Naive thymus-derived CD4-positive, alpha-beta T cell (primary cell): ENCODE measurements around the gene ASTL. TPM values are rescaled to one million over a fixed set of nuclear protein-coding genes. Genes with fewer than 3 reads are reported as not detected.
A peak's percentile ranks its signal among the peaks of the same experiment; 100 is the strongest.

Experiments
- ATAC-seq: fragments of 150-1000 bp; cut with Tn5 transposase; 2 replicates; pipeline ENCODE4 v1.10.0; 2021; ENCODE audit warnings: mild to moderate bottlenecking, moderate library complexity
- CTCF ChIA-PET: fragments of 350-600 bp; sonication (Branson Sonifier 250); formaldehyde crosslinking; loops from one replicate; lab custom pipeline; 2021; ENCODE audit warnings: antibody characterized with exemption; lab: Charles Lee
- POLR2A ChIA-PET: fragments of 350-600 bp; sonication (Branson Sonifier 250); formaldehyde crosslinking; loops from one replicate; lab custom pipeline; 2021; ENCODE audit warnings: antibody characterized with exemption, inconsistent platforms; lab: Charles Lee
- DNase-seq, 9 donors: peaks; one replicate each; pipeline versions ENCODE4 v3.0.0 to v3.0.0-alpha.2; 2020 to 2022; ENCODE audit warnings: mixed read lengths in 1 of 9
- H3K27ac ChIP-seq: one replicate; pipeline ENCODE4 v1.7.0; 2013; ENCODE audit warnings: mild to moderate bottlenecking, low read depth, low read length, moderate library complexity
- H3K27me3 ChIP-seq, 2 donors: one replicate each; pipeline ENCODE4 v1.7.0; 2013; ENCODE audit warnings: low read length in 2 of 2, mild to moderate bottlenecking in 2 of 2, moderate library complexity in 2 of 2; ENCODE audit not compliant: control insufficient read depth in 2 of 2, insufficient read depth in 2 of 2
- H3K36me3 ChIP-seq, 3 experiments: 1 replicate in 2 of 3; 2 replicates in 1 of 3; pipeline ENCODE4 v1.7.0; 2013; ENCODE audit warnings: low read length in 3 of 3, mild to moderate bottlenecking in 3 of 3, moderate library complexity in 1 of 3; ENCODE audit not compliant: insufficient read depth in 3 of 3, control insufficient read depth in 2 of 3
- H3K4me1 ChIP-seq, 2 donors: one replicate each; pipeline ENCODE4 v1.7.0; 2013; ENCODE audit warnings: low read length in 2 of 2, mild to moderate bottlenecking in 2 of 2, moderate library complexity in 1 of 2; ENCODE audit not compliant: control insufficient read depth in 2 of 2, insufficient read depth in 2 of 2
- H3K4me3 ChIP-seq: 2 replicates; pipeline ENCODE4 v1.7.0; 2013; ENCODE audit warnings: mild to moderate bottlenecking, low read length
- H3K9me3 ChIP-seq, 3 experiments: 1 replicate in 2 of 3; 2 replicates in 1 of 3; pipeline ENCODE4 v1.7.0; 2013; ENCODE audit warnings: low read length in 3 of 3; ENCODE audit not compliant: control insufficient read depth in 2 of 3
- H3K27ac Mint-ChIP-seq, 9 donors: one replicate each; pipeline ENCODE4 v1.8.0; 2020 to 2022; ENCODE audit warnings: mixed read lengths in 9 of 9, mild to moderate bottlenecking in 8 of 9, moderate library complexity in 5 of 9, inconsistent platforms in 2 of 9
- H3K27me3 Mint-ChIP-seq, 5 donors: one replicate each; pipeline ENCODE4 v1.8.0; 2021 to 2022; ENCODE audit warnings: mixed read lengths in 5 of 5, mild to moderate bottlenecking in 1 of 5
- H3K36me3 Mint-ChIP-seq, 5 donors: one replicate each; pipeline ENCODE4 v1.8.0; 2020 to 2022; ENCODE audit warnings: mixed read lengths in 5 of 5, mild to moderate bottlenecking in 3 of 5, inconsistent platforms in 1 of 5
- H3K4me1 Mint-ChIP-seq, 7 donors: one replicate each; pipeline ENCODE4 v1.8.0; 2020 to 2022; ENCODE audit warnings: mixed read lengths in 7 of 7, mild to moderate bottlenecking in 3 of 7, inconsistent platforms in 1 of 7
- H3K4me3 Mint-ChIP-seq, 10 donors: one replicate each; pipeline ENCODE4 v1.8.0; 2020 to 2022; ENCODE audit warnings: mild to moderate bottlenecking in 10 of 10, mixed read lengths in 10 of 10, moderate library complexity in 6 of 10, inconsistent platforms in 2 of 10
- H3K9me3 Mint-ChIP-seq, 11 donors: one replicate each; pipeline ENCODE4 v1.8.0; 2020 to 2022; ENCODE audit warnings: mixed read lengths in 11 of 11, mild to moderate bottlenecking in 4 of 11, inconsistent platforms in 1 of 11, moderate library complexity in 1 of 11
- intact Hi-C, 2 donors: fragments of 100-400 bp; cut with micrococcal nuclease; formaldehyde crosslinking; loops; one replicate each; pipeline ENCODE4 v1.15.1; 2023
- polyA plus RNA-seq, 2 donors: library from polyadenylated mRNA; unstranded; fragments of 300-500 nt; fragmentation: Illumina TruSeq; gene quantifications; one replicate each; pipeline ENCODE4 v1.2.3, GENCODE V29; 2021
- total RNA-seq, 6 experiments: library from RNA in 5 of 6; stranded (reverse) in 5 of 6; gene quantifications; 1 replicate in 5 of 6; 2 replicates in 1 of 6; pipeline ENCODE4 v1.2.3 and lab custom pipeline; 2021 to 2026

ASTL gene
- total and polyA plus RNA-seq, 7 experiments from 2014 or later, result 0.19 to 7.5 (median 0.79) TPM; not detected in 1

DNA sequence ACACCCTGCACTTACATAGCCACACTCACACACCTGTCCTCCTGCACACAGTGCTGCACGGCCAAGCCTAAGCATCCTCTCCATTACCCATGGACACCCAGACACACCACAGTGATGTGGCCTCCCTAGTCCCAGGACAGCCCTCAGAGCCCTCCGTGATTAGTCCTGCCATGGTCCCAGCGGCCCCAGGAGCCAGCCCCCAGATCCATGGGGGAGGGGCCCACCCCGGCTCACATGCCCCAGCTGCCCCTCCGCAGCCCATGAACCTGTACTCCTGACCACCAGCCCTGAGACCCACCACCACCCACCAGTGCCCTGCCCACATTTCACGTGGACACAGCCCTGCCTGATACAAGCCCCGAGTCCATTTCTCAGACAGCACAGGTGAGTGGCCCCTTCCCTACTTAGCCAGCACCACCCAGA is 15.0 kb upstream of the ASTL start:
- CTCF ChIA-PET, result interaction anchor here (1.2 to 1.6 kb wide), 2 partner anchors 21 to 22 kb away, joined by 4 to 5 read pairs; no protein-coding TSS in a partner anchor
- no peaks in the 10 kb centered on the region for H3K36me3 ChIP-seq
- H3K4me1 ChIP-seq, result peaks cover 40 to 56% of the 10 kb centered on the region in 2 donors
- Mint-ChIP-seq H3K36me3 (no peaks in the 10 kb centered on the region), H3K4me3 (peak overlapping the region in 1 of 10 donors; percentile 23), H3K27me3 (no peaks in the 10 kb centered on the region), H3K27ac (peak overlapping the region; percentile 14 to 88 (median 71)), H3K4me1 (peaks cover 49 to 82% (median 71%) of the 10 kb centered on the region in 7 donors), H3K9me3 (peaks cover 0 to 3% (median 0%) of the 10 kb centered on the region in 11 donors)
- DNase-seq (no peak), ATAC-seq (no peak)
- intact Hi-C loops, result no loop called here
- H3K9me3 ChIP-seq, result no peaks in the 10 kb centered on the region
- no peak overlapping the region for H3K27ac ChIP-seq
- H3K4me3 ChIP-seq, result no peak overlapping the region
- H3K27me3 ChIP-seq, result no peaks in the 10 kb centered on the region
- POLR2A ChIA-PET, result interaction anchor here (1.7 kb wide), 1 partner anchor 14 kb away, joined by 4 read pairs; no protein-coding TSS in a partner anchor

DNA sequence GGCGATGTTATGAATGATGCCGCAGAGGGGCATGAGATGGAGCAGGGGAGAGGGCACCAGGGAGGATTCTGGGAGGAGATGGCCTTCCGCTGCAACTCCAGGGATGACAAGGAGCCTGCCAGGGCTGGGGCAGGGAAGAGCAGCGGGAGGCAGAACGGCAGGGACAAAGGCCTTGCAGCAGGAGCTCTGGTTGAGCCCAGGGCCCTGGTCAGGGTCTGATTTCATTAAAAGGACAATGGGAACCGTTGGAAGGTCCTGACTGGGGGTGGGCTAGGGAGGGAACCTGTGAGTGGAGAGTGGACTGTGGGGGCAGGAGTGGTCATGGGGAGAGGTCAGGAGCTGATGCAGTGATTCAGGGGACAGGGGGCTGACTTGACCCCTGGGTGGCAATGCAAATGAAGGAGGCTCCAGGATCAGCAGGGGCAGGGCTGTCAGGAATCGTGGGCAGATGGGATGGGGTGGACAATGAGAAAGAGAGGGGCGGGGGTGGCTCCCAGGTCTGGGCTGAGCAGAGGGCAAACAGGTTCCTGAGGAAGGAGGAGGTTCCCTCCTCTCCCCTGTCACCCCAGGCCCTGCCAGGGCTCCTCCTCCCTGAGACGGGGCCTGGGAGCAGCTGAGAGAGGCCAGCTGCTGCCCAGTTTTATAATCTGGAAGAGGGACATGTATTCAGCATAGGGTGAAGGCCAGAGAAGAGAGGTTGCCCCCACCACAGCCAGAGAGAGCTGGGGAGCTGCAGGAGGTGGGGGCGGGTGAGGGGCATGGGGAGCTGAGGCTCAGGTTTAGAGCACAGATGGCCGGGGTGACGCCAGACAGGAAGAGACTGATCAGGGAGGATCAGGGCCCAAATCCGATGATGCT is 14.2 kb upstream of the ASTL start:
- Histone ChIP-seq H3K36me3 (no peaks in the 10 kb centered on the region), H3K27me3 (no peaks in the 10 kb centered on the region), H3K4me1 (peaks cover 40 to 56% of the 10 kb centered on the region in 2 donors), H3K9me3 (no peaks in the 10 kb centered on the region), H3K27ac (no peak overlapping the region), H3K4me3 (no peak overlapping the region)
- Mint-ChIP-seq H3K4me3 (peak overlapping the region in 4 of 10 donors; percentile 25 to 60 (median 36)), H3K27ac (peak overlapping the region; percentile 29 to 100 (median 81)), H3K9me3 (peaks cover 0 to 5% (median 0%) of the 10 kb centered on the region in 11 donors), H3K36me3 (no peaks in the 10 kb centered on the region), H3K27me3 (no peaks in the 10 kb centered on the region), H3K4me1 (peaks cover 47 to 82% (median 71%) of the 10 kb centered on the region in 7 donors)
- peak in 1 of 9 donors; percentile 7 for DNase-seq
- intact Hi-C loops, result no loop called here
- CTCF ChIA-PET, result interaction anchor here (0.8 to 1.6 kb wide), 2 partner anchors 22 kb away, joined by 4 to 5 read pairs; no protein-coding TSS in a partner anchor
- POLR2A ChIA-PET, result interaction anchor here (1.7 to 2.6 kb wide), 2 partner anchors 14 to 21 kb away, joined by 4 to 8 read pairs; no protein-coding TSS in a partner anchor
- ATAC-seq, result no peak

DNA sequence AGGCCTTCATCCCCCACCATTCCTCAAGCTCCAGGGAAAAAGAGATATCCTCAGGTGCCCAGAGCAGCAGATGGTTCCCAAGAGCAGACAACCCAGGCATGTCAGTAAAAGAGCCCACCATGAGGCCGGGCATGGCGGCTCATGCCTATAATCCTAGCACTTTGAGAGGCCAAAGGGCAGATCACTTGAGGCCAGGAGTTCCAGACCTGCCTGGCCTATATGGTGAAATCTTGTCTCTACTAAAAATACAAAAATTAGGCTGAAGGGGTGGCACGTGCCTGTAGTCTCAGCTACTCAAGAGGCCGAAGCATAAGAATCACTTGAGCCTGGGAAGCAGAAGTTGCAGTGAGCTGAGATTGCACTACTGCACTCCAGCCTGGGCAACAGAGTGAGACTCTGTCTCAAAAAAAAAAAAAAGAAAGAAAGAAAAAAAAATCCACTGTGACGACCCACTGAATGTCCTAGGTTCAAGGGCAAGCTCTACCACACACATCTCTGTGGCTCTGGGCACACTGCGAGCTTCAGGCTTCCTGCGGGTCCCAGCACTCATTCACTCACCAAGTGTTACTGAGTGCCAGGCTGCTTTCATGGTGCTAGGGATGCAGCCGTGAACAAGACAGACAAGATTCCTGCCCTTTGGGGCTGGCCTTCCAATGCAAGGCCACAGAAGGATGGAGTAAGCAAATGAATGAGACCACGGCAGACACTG is 13.4 kb upstream of the ASTL start:
- Histone ChIP-seq H3K9me3 (no peaks in the 10 kb centered on the region), H3K27ac (no peak overlapping the region), H3K36me3 (no peaks in the 10 kb centered on the region), H3K4me3 (no peak overlapping the region), H3K4me1 (peaks cover 40 to 56% of the 10 kb centered on the region in 2 donors), H3K27me3 (no peaks in the 10 kb centered on the region)
- Mint-ChIP-seq H3K36me3 (no peaks in the 10 kb centered on the region), H3K4me3 (peak overlapping the region in 5 of 10 donors; percentile 23 to 60 (median 40)), H3K27ac (peak overlapping the region; percentile 29 to 100 (median 93)), H3K27me3 (no peaks in the 10 kb centered on the region), H3K4me1 (peaks cover 46 to 82% (median 71%) of the 10 kb centered on the region in 7 donors), H3K9me3 (peaks cover 0 to 5% (median 0%) of the 10 kb centered on the region in 11 donors)
- ATAC-seq (no peak), DNase-seq (peak in 1 of 9 donors; percentile 7)
- intact Hi-C loops, result no loop called here
- POLR2A ChIA-PET, result interaction anchor here (0.7 to 11.9 kb wide), 7 partner anchors 7 to 441 kb away, joined by 3 to 106 read pairs (median 4); no protein-coding TSS in a partner anchor
- CTCF ChIA-PET, result interaction anchor here (0.8 to 2.3 kb wide), 2 partner anchors 10 to 22 kb away, joined by 4 to 9 read pairs; no protein-coding TSS in a partner anchor

DNA sequence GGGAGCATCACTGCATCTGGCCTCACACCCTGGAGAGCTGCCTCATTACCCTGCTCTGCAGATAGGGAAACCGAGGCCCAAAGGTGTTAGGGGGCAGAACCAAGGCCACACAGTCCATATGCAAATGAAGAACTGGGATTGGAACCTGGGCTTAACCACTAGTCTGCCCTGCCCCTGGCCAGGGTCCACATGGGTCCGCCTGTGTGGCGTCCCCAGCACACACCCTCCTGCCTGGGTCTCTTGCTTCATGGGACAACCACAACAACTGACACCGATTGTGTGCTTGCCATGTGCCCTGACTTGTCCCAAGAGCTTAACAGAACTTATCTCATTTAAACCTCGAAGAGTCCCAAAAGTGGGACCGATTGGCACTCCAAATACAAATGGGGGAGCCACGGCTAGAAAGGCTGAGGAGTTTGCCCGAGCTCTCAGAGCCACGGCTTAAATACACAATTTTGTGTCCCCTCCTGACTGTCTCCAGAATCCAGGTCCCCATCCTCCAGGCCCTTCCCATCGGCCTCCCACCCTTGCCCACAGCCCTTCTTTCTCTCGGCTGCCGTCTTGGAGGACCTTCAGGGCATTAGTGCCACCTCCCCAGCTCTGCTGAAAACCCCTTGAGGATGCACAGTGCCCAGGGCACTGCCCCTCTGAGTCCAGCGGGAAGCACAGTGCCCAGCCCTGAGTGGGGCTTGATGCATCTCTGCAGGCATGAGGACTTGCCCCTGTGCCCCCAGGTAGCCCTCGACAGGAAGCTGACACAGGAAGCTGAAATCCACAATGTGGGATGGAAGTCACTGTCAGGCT is 12.7 kb upstream of the ASTL start:
- Mint-ChIP-seq H3K9me3 (peaks cover 0 to 10% (median 0%) of the 10 kb centered on the region in 11 donors), H3K27ac (peak overlapping the region in 8 of 9 donors; percentile 84 to 100 (median 98)), H3K4me1 (peaks cover 45 to 81% (median 68%) of the 10 kb centered on the region in 7 donors), H3K36me3 (no peaks in the 10 kb centered on the region), H3K27me3 (no peaks in the 10 kb centered on the region), H3K4me3 (peak overlapping the region in 3 of 10 donors; percentile 19 to 40 (median 23))
- Histone ChIP-seq H3K4me3 (no peak overlapping the region), H3K36me3 (no peaks in the 10 kb centered on the region), H3K27me3 (no peaks in the 10 kb centered on the region), H3K9me3 (no peaks in the 10 kb centered on the region), H3K27ac (no peak overlapping the region), H3K4me1 (peaks cover 40 to 51% of the 10 kb centered on the region in 2 donors)
- CTCF ChIA-PET, result interaction anchor here (1.2 to 2.3 kb wide), 3 partner anchors 9 to 12 kb away, joined by 3 to 9 read pairs (median 8); no protein-coding TSS in a partner anchor
- DNase-seq (no peak), ATAC-seq (no peak)
- intact Hi-C loops, result no loop called here
- POLR2A ChIA-PET, result interaction anchor here (0.6 to 11.9 kb wide), 8 partner anchors 8 to 1078 kb away, joined by 3 to 106 read pairs (median 6); no protein-coding TSS in a partner anchor

DNA sequence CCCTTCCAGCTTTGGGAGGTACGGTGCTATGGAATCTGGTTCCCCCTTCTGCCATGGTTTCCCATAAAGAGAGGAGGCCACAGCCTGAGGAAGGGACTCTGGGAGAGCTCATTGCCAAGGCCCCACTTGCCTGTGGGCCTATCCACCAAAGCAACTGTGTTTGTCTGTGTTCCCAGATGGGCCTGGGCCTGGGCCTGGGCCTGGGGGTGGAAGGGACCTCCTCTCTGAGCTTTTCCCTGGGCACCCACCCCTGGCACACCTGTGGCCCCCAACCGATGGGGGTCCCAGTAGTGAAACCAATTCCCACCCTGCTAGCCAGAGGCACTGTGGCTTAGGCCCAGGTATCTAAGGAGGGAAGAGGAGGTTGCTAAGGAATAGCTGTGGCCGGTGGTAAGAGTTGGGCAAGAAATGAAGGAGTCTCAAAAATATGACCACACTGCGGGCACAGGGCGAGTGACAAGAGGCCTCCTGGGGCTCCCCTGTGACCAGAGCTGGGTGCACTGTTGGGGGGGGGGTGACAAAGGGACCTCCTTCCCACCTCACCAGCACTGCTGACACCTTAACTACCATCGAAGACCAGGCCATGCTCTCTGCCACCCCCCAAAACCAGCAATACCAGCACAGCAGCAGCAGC is 11.8 kb upstream of the ASTL start:
- Mint-ChIP-seq H3K4me1 (peaks cover 42 to 79% (median 67%) of the 10 kb centered on the region in 7 donors), H3K4me3 (peak overlapping the region in 1 of 10 donors; percentile 18), H3K36me3 (no peaks in the 10 kb centered on the region), H3K9me3 (peaks cover 0 to 10% (median 0%) of the 10 kb centered on the region in 11 donors), H3K27me3 (no peaks in the 10 kb centered on the region), H3K27ac (peak overlapping the region; percentile 76 to 100 (median 98))
- Histone ChIP-seq H3K36me3 (no peaks in the 10 kb centered on the region), H3K27ac (peak overlapping the region; percentile 82), H3K9me3 (no peaks in the 10 kb centered on the region), H3K27me3 (no peaks in the 10 kb centered on the region), H3K4me3 (no peak overlapping the region), H3K4me1 (peaks cover 44 to 55% of the 10 kb centered on the region in 2 donors)
- peak in 1 of 9 donors; percentile 6 for DNase-seq
- ATAC-seq, result no peak
- intact Hi-C loops, result no loop called here
- POLR2A ChIA-PET, result interaction anchor here (0.6 to 11.9 kb wide), 6 partner anchors 9 to 1077 kb away, joined by 3 to 106 read pairs (median 8); no protein-coding TSS in a partner anchor
- CTCF ChIA-PET, result interaction anchor here (0.6 to 2.3 kb wide), 4 partner anchors 9 to 17 kb away, joined by 3 to 9 read pairs (median 6); no protein-coding TSS in a partner anchor
